NCI-H146 treated with DMSO at 0.1 percent for 48 hours (cell line): Measurements from ENCODE around the gene ELAVL4.

Experiments
- DNase-seq: peaks from one replicate; lab custom pipeline; 2025; ENCODE audit not compliant: unreplicated experiment; lab: John Stamatoyannopoulos, UW

Gene ELAVL4

GRCh38 chr1:50108497-50109059 is at the start of gene ELAVL4:
Gene ELAVL4 (plus strand): TSS chr1:50108920. CDS start chr1:50109190, 270 bp downstream.
- peak; percentile 92 for DNase-seq

GRCh38 chr1:50060279-50060678 is 48.4 kb upstream of the ELAVL4 start:
- DNase-seq, result no peak

GRCh38 chr1:50066806-50067205 is 41.9 kb upstream of the ELAVL4 start:
- no peak for DNase-seq

- no peak for DNase-seq
These were observed 33.8 kb upstream of the ELAVL4 start for GRCh38 chr1:50074931-50075330.

- DNase-seq, result no peak
These were observed 31.4 kb upstream of the ELAVL4 start for GRCh38 chr1:50077273-50077672.

- peak; percentile 57 for DNase-seq
These were observed 27.7 kb upstream of the ELAVL4 start for GRCh38 chr1:50080904-50081586.

GRCh38 chr1:50084389-50084788 is 24.3 kb upstream of the ELAVL4 start:
- DNase-seq, result no peak

GRCh38 chr1:50091068-50091467 is 17.7 kb upstream of the ELAVL4 start:
- DNase-seq, result no peak

- no peak for DNase-seq
These were observed 13.0 kb upstream of the ELAVL4 start for GRCh38 chr1:50095716-50096115.

- no peak for DNase-seq
These were observed 11.6 kb upstream of the ELAVL4 start for GRCh38 chr1:50097021-50097679.

GRCh38 chr1:50097791-50098190 is 10.9 kb upstream of the ELAVL4 start:
- DNase-seq, result no peak

- no peak for DNase-seq
These were observed 10.1 kb upstream of the ELAVL4 start for GRCh38 chr1:50098591-50099021.

GRCh38 chr1:50099654-50100053 is 9.1 kb upstream of the ELAVL4 start:
- DNase-seq, result no peak

GRCh38 chr1:50103615-50104081 is 5.1 kb upstream of the ELAVL4 start:
- DNase-seq, result peak; percentile 85

- peak; percentile 44 for DNase-seq
These were observed 3.3 kb upstream of the ELAVL4 start for GRCh38 chr1:50105433-50105832.

GRCh38 chr1:50106095-50106761 is 2.5 kb upstream of the ELAVL4 start:
- peak; percentile 33 for DNase-seq

GRCh38 chr1:50109116-50109515 is 396 bp downstream of the ELAVL4 start:
- no peak for DNase-seq

- DNase-seq, result peak; percentile 19
These were observed 941 bp downstream of the ELAVL4 start for GRCh38 chr1:50109647-50110075.

GRCh38 chr1:50110151-50110550 is 1.4 kb downstream of the ELAVL4 start:
- peak; percentile 51 for DNase-seq

- DNase-seq, result peak; percentile 95
These were observed 1.9 kb downstream of the ELAVL4 start for GRCh38 chr1:50110656-50111055.

- no peak for DNase-seq
These were observed 2.8 kb downstream of the ELAVL4 start for GRCh38 chr1:50111503-50111902.

- no peak for DNase-seq
These were observed 3.5 kb downstream of the ELAVL4 start for GRCh38 chr1:50112193-50112592.
